Measurements from ENCODE around the gene FOXC1. TPM values are rescaled to one million over a fixed set of nuclear protein-coding genes. Genes with fewer than 3 reads are reported as not detected.

The FOXC1 gene
- total RNA-seq, 1 experiment from 2014 or later: 40.7 TPM

DNA sequence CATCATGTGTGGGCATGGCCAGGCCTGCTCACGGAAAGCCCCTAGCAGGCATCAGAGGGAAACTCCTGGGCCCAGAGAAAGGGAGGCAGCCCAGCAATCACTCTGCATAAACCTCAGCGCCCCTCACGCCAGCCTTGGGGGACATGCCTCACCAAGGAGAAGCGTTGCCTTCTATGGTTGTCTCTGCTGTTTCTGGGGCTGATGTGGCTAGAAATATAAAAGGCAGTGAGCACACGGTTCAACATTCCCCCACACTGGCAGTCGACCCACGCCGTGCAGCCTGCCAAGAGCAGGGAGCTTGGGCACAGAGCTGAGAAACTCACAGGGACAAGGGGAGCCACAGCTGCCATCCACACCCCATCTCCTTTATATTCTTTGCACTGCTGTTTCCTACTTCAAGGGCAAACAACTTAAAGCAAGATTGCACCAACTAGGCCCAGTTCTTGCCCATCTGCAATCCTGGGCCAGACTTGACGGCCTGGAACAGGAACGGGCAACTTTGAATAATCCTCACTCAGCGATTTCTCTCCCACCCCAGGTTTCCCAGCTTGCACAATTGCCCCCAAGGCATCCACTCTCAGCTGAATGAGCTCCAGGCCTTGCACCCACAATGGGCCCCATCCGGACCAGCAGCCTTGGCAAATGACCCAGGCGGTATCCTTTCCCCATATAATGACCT is 35.5 kb upstream of the FOXC1 start:
- ChIA-PET CTCF (no interaction called here), POLR2A (no interaction called here), RAD21 (ENCODE audit: low non-redundant PET in 1 of 2, low total read pairs in 2 of 2, uncharacterized antibody in 2 of 2, unreplicated experiment in 2 of 2) (no interaction called here)
- Histone ChIP-seq H3K27ac (ENCODE audit: low read depth, low read length) (no peak overlapping the region), H3K36me3 (ENCODE audit: control insufficient read depth in 1 of 2, insufficient read depth in 2 of 2, low read length in 2 of 2) (no peaks in the 10 kb centered on the region), H3K79me2 (ENCODE audit: insufficient read depth, low read length) (no peaks in the 10 kb centered on the region), H3K9me2 (ENCODE audit: insufficient read depth) (no peaks in the 10 kb centered on the region), H2AFZ (ENCODE audit: low read depth, low read length, poor library complexity, severe bottlenecking) (no peak overlapping the region), H3K4me3 (replicated peaks in 1 of 2; ENCODE audit: low read depth in 1 of 2, low read length in 2 of 2) (no peak overlapping the region), H3K4me1 (ENCODE audit: control insufficient read depth in 1 of 2, insufficient read depth in 2 of 2, low read length in 2 of 2) (no peaks in the 10 kb centered on the region), H3K4me2 (ENCODE audit: low read length) (no peak overlapping the region), H4K20me1 (ENCODE audit: insufficient read depth) (no peaks in the 10 kb centered on the region), H3K9me3 (ENCODE audit: control insufficient read depth in 1 of 2, insufficient read depth in 1 of 2, low read depth in 1 of 2, low read length in 2 of 2) (no peaks in the 10 kb centered on the region), H3K9ac (ENCODE audit: low read length) (no peak overlapping the region), H3K27me3 (ENCODE audit: insufficient read depth, low read length) (no peaks in the 10 kb centered on the region)
- ATAC-seq (no peak), DNase-seq (ENCODE audit: low read depth, low spot score) (no peak)
- BruUV-seq (replicated peaks): no TSS peak
- TF ChIP-seq, protein P1, sequence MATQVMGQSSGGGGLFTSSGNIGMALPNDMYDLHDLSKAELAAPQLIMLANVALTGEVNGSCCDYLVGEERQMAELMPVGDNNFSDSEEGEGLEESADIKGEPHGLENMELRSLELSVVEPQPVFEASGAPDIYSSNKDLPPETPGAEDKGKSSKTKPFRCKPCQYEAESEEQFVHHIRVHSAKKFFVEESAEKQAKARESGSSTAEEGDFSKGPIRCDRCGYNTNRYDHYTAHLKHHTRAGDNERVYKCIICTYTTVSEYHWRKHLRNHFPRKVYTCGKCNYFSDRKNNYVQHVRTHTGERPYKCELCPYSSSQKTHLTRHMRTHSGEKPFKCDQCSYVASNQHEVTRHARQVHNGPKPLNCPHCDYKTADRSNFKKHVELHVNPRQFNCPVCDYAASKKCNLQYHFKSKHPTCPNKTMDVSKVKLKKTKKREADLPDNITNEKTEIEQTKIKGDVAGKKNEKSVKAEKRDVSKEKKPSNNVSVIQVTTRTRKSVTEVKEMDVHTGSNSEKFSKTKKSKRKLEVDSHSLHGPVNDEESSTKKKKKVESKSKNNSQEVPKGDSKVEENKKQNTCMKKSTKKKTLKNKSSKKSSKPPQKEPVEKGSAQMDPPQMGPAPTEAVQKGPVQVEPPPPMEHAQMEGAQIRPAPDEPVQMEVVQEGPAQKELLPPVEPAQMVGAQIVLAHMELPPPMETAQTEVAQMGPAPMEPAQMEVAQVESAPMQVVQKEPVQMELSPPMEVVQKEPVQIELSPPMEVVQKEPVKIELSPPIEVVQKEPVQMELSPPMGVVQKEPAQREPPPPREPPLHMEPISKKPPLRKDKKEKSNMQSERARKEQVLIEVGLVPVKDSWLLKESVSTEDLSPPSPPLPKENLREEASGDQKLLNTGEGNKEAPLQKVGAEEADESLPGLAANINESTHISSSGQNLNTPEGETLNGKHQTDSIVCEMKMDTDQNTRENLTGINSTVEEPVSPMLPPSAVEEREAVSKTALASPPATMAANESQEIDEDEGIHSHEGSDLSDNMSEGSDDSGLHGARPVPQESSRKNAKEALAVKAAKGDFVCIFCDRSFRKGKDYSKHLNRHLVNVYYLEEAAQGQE (IDR thresholded peaks at IDR 0.05; ENCODE audit: low read depth): no peak
- TF ChIP-seq SIN3A (IDR thresholded peaks at IDR 0.05; ENCODE audit: low read depth) (no peak), TCF7L2 (IDR thresholded peaks at IDR 0.05; ENCODE audit: borderline replicate concordance, extremely low read depth, insufficient read depth, insufficient read length) (no peak), ELF1 (IDR thresholded peaks at IDR 0.05; ENCODE audit: borderline replicate concordance, low read depth) (no peak), CEBPB (IDR thresholded peaks at IDR 0.05; ENCODE audit: low read depth) (no peak)
- TF ChIP-seq, protein P2, sequence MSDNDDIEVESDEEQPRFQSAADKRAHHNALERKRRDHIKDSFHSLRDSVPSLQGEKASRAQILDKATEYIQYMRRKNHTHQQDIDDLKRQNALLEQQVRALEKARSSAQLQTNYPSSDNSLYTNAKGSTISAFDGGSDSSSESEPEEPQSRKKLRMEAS (IDR thresholded peaks at IDR 0.05): no peak
- TF ChIP-seq, protein P3, sequence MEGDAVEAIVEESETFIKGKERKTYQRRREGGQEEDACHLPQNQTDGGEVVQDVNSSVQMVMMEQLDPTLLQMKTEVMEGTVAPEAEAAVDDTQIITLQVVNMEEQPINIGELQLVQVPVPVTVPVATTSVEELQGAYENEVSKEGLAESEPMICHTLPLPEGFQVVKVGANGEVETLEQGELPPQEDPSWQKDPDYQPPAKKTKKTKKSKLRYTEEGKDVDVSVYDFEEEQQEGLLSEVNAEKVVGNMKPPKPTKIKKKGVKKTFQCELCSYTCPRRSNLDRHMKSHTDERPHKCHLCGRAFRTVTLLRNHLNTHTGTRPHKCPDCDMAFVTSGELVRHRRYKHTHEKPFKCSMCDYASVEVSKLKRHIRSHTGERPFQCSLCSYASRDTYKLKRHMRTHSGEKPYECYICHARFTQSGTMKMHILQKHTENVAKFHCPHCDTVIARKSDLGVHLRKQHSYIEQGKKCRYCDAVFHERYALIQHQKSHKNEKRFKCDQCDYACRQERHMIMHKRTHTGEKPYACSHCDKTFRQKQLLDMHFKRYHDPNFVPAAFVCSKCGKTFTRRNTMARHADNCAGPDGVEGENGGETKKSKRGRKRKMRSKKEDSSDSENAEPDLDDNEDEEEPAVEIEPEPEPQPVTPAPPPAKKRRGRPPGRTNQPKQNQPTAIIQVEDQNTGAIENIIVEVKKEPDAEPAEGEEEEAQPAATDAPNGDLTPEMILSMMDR (IDR thresholded peaks at IDR 0.05 in 2 of 3, conservative IDR thresholded peaks at IDR 0.05 in 1 of 3; ENCODE audit: borderline replicate concordance in 1 of 3, insufficient read depth in 1 of 3, low read depth in 2 of 3, low read length in 2 of 3): no peak
- intact Hi-C loops (cut with micrococcal nuclease): no loop called here

All from HCT116 (cell line).